SW 1271 (cell line): ENCODE data around the gene ZNF425.
A peak's percentile ranks its signal among the peaks of the same experiment; 100 is the strongest.
"Not testable (repeated sequence)": the region's sequence is repeated elsewhere in the genome, so short reads cannot be mapped to it uniquely, and the experiment has no call there.

Experiments
- DNase-seq, 2 experiments: peaks; one replicate each; lab custom pipeline; 2025; lab: John Stamatoyannopoulos, UW

Gene ZNF425

GRCh38 chr7:149130572-149131198 is 4.6 kb upstream of the ZNF425 start:
- no peak for DNase-seq

GRCh38 chr7:149126662-149127266 is 640 bp upstream of the ZNF425 start:
- peak; percentile 27 to 67 for DNase-seq

- peak in 1 of 2 experiments; percentile 55 for DNase-seq
Observed at GRCh38 chr7:149125189-149125862, 798 bp downstream of the ZNF425 start.

- no peak for DNase-seq
Observed at GRCh38 chr7:149109969-149110368, 16.2 kb downstream of the ZNF425 start.

GRCh38 chr7:149104749-149105148 is 21.4 kb downstream of the ZNF425 start:
- DNase-seq, result no peak

- DNase-seq, result no peak
Observed at GRCh38 chr7:149104214-149104613, 21.9 kb downstream of the ZNF425 start.

- DNase-seq, result no peak
Observed at GRCh38 chr7:149103424-149103823, 22.7 kb downstream of the ZNF425 start.

GRCh38 chr7:149102666-149103065 is 23.5 kb downstream of the ZNF425 start:
- no peak for DNase-seq

- DNase-seq, result no peak
Observed at GRCh38 chr7:149100821-149101220, 25.3 kb downstream of the ZNF425 start.

- no peak for DNase-seq
Observed at GRCh38 chr7:149099058-149099457, 27.1 kb downstream of the ZNF425 start.

- DNase-seq, result no peak
Observed at GRCh38 chr7:149097088-149097487, 29.0 kb downstream of the ZNF425 start.

GRCh38 chr7:149093228-149093627 is 32.9 kb downstream of the ZNF425 start:
- DNase-seq, result no peak

GRCh38 chr7:149092244-149092643 is 33.9 kb downstream of the ZNF425 start:
- DNase-seq, result not testable (repeated sequence)

- peak; percentile 77 to 87 for DNase-seq
Observed at GRCh38 chr7:149090397-149091195, 35.5 kb downstream of the ZNF425 start, which contains the start of gene ZNF786. ZNF786 (minus strand) TSS chr7:149090718; CDS start chr7:149090640, 78 bp downstream.

GRCh38 chr7:149087376-149087775 is 38.7 kb downstream of the ZNF425 start:
- no peak for DNase-seq

- DNase-seq, result no peak
Observed at GRCh38 chr7:149085866-149086265, 40.3 kb downstream of the ZNF425 start.

GRCh38 chr7:149084407-149084806 is 41.7 kb downstream of the ZNF425 start:
- DNase-seq, result no peak

- DNase-seq, result no peak
Observed at GRCh38 chr7:149081914-149082313, 44.2 kb downstream of the ZNF425 start.

- no peak for DNase-seq
Observed at GRCh38 chr7:149077594-149077993, 48.5 kb downstream of the ZNF425 start.

- no peak for DNase-seq
Observed at GRCh38 chr7:149075286-149075685, 50.8 kb downstream of the ZNF425 start.

- no peak for DNase-seq
Observed at GRCh38 chr7:149074116-149074885, 51.8 kb downstream of the ZNF425 start.

- DNase-seq, result no peak
Observed at GRCh38 chr7:149072438-149072775, 53.7 kb downstream of the ZNF425 start.
